ENCODE results near the gene NFATC1.

NFATC1 gene

GRCh38 chr18:79558196-79558932 lies 162.6 kb downstream of the NFATC1 start:
- TF ChIP-seq CTCF (IDR thresholded peaks at IDR 0.05; ENCODE audit: control insufficient read depth, extremely low read depth, insufficient read depth), result no peak
- no peak for DNase-seq (ENCODE audit: low read depth)
- no peak overlapping the region for H3K4me3 ChIP-seq (ENCODE audit: low read depth, low read length)

GRCh38 chr18:79558933-79559416 lies 163.2 kb downstream of the NFATC1 start:
- TF ChIP-seq CTCF (IDR thresholded peaks at IDR 0.05; ENCODE audit: control insufficient read depth, extremely low read depth, insufficient read depth), result no peak
- no peak overlapping the region for H3K4me3 ChIP-seq (ENCODE audit: low read depth, low read length)
- no peak for DNase-seq (ENCODE audit: low read depth)

GRCh38 chr18:79559436-79559835 lies 163.7 kb downstream of the NFATC1 start:
- H3K4me3 ChIP-seq (ENCODE audit: low read depth, low read length), result no peak overlapping the region
- no peak for DNase-seq (ENCODE audit: low read depth)
- TF ChIP-seq CTCF (IDR thresholded peaks at IDR 0.05; ENCODE audit: control insufficient read depth, extremely low read depth, insufficient read depth), result no peak

- TF ChIP-seq CTCF (IDR thresholded peaks at IDR 0.05; ENCODE audit: control insufficient read depth, extremely low read depth, insufficient read depth), result no peak
- DNase-seq (ENCODE audit: low read depth), result no peak
- H3K4me3 ChIP-seq (ENCODE audit: low read depth, low read length), result no peak overlapping the region
These were observed 164.5 kb downstream of the NFATC1 start for GRCh38 chr18:79560042-79560860.

- no peak overlapping the region for H3K4me3 ChIP-seq (ENCODE audit: low read depth, low read length)
- DNase-seq (ENCODE audit: low read depth), result no peak
- no peak for TF ChIP-seq CTCF (IDR thresholded peaks at IDR 0.05; ENCODE audit: control insufficient read depth, extremely low read depth, insufficient read depth)
These were observed 165.1 kb downstream of the NFATC1 start for GRCh38 chr18:79560861-79561210.

GRCh38 chr18:79563949-79564348 lies 168.2 kb downstream of the NFATC1 start:
- TF ChIP-seq CTCF (IDR thresholded peaks at IDR 0.05; ENCODE audit: control insufficient read depth, extremely low read depth, insufficient read depth), result no peak
- H3K4me3 ChIP-seq (ENCODE audit: low read depth, low read length), result no peak overlapping the region
- no peak for DNase-seq (ENCODE audit: low read depth)
